ENCODE results near the gene ERC1.

Gene ERC1

GRCh38 chr12:1517007-1517406, 526.0 kb downstream of the ERC1 start:
- no peak for TF ChIP-seq GATA3 (IDR thresholded peaks at IDR 0.05; ENCODE audit: low read depth, low read length)
- TF ChIP-seq GATA2 (IDR thresholded peaks at IDR 0.05; ENCODE audit: low read depth, low read length) = no peak

DNA sequence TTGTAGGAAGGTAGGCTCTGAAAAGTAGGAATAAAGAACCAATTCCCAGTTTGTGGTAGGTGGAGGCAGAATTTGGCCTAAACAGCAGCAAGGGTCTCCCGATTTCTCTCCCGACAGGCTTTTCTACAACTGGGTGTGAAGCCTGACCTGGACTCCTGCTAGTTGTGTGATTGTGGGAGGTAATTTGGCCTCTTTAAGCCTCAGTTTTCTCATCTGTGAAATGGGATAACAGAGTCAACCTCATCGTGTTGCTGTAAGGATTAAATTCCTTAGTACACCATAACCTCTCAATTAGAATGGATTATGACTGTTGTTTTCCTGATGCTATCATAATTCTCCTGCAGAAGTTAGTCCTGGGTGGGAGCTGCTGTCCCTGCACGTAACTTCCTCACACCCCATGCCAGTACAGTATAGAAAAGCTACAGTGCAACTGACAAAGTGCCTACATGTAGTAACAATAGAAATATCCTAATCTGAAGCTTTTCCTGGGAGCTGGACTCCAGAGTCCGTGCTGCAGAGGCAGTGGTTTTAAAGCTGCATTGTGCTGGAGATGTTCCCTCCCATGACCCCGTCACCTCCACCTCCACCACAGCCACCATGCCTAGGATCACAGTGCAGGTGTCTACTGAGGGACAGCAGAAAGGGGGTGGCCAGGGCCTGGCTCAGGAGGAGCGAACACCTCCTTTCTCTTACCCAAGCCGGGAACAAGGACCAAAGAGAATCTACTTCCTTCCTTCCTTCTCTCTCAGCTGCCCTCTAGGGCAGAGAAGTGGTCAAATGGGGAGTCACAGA, 526.9 kb downstream of the ERC1 start:
- TF ChIP-seq GATA3 (IDR thresholded peaks at IDR 0.05; ENCODE audit: low read depth, low read length) (no peak), GATA2 (IDR thresholded peaks at IDR 0.05; ENCODE audit: low read depth, low read length) (no peak)

- no peak for TF ChIP-seq GATA3 (IDR thresholded peaks at IDR 0.05; ENCODE audit: low read depth, low read length)
- no peak for TF ChIP-seq GATA2 (IDR thresholded peaks at IDR 0.05; ENCODE audit: low read depth, low read length)
Observed at GRCh38 chr12:1518591-1519516, 527.8 kb downstream of the ERC1 start.

DNA sequence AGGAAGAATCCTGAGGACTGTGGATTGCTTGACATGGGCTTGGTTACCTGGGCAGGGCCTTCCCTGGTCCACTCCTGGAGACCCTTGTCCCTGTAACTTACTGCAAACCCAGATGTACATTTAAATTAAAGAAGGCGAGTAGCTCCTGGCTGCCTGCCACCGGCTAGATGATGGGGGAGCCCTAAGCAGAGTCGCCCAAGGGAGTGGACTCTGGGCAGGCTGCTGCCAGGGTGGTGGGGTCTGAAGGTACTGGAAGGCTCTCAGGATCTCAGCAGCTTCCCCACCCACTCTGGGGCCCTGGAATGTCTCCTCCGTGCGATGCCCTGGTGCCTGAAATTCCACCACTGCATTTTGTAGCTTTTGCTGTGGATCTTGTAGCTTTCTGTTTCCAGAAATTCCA, 528.6 kb downstream of the ERC1 start:
- TF ChIP-seq GATA2 (IDR thresholded peaks at IDR 0.05; ENCODE audit: low read depth, low read length) (no peak), GATA3 (IDR thresholded peaks at IDR 0.05; ENCODE audit: low read depth, low read length) (no peak)

- no peak for TF ChIP-seq GATA2 (IDR thresholded peaks at IDR 0.05; ENCODE audit: low read depth, low read length)
- no peak for TF ChIP-seq GATA3 (IDR thresholded peaks at IDR 0.05; ENCODE audit: low read depth, low read length)
Observed at GRCh38 chr12:1523046-1523445, 532.0 kb downstream of the ERC1 start.

- TF ChIP-seq GATA2 (IDR thresholded peaks at IDR 0.05; ENCODE audit: low read depth, low read length) = no peak
- TF ChIP-seq GATA3 (IDR thresholded peaks at IDR 0.05; ENCODE audit: low read depth, low read length) = no peak
Observed at GRCh38 chr12:1523558-1524050, 532.6 kb downstream of the ERC1 start.

DNA sequence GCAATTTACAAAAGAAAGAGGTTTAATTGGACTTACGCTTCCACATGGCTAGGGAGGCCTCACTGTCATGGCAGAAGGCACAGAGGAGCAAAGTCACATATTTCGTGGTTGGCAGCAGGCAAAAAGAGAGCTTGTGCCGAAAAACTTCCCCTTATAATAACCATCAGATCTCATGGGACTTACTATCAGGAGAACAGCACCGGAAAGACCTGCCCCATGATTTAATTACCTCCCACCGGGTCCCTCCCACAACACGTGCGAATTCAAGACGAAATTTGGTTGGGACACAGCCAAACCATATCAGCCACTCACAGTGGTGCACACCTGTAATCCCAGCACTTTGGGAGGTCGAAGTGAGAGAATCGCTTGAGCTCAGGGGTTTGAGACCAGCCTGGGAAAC, 534.8 kb downstream of the ERC1 start:
- TF ChIP-seq GATA2 (IDR thresholded peaks at IDR 0.05; ENCODE audit: low read depth, low read length) = no peak
- no peak for TF ChIP-seq GATA3 (IDR thresholded peaks at IDR 0.05; ENCODE audit: low read depth, low read length)

GRCh38 chr12:1527789-1528188, 536.8 kb downstream of the ERC1 start:
- TF ChIP-seq GATA2 (IDR thresholded peaks at IDR 0.05; ENCODE audit: low read depth, low read length) = no peak
- no peak for TF ChIP-seq GATA3 (IDR thresholded peaks at IDR 0.05; ENCODE audit: low read depth, low read length)

DNA sequence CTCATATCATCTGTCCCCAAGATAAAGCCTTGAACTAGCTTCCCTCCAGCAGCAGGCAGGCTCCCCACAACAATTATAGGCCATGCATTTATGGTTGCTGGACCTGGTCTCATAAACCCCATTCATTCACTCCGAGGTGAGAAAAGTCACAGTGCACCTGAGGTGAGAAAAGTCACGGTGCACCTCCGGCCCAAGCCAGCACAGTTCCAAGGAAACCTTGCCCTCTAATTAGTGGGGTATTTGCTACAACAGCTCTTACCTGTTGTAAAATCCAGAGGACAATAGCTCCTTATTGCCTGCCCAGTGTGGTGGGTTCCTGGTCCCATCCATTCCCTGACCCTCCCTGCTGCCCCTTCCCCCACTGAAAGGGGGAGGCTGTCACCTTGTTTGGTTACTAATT, 537.8 kb downstream of the ERC1 start:
- TF ChIP-seq GATA3 (IDR thresholded peaks at IDR 0.05; ENCODE audit: low read depth, low read length) = no peak
- no peak for TF ChIP-seq GATA2 (IDR thresholded peaks at IDR 0.05; ENCODE audit: low read depth, low read length)

DNA sequence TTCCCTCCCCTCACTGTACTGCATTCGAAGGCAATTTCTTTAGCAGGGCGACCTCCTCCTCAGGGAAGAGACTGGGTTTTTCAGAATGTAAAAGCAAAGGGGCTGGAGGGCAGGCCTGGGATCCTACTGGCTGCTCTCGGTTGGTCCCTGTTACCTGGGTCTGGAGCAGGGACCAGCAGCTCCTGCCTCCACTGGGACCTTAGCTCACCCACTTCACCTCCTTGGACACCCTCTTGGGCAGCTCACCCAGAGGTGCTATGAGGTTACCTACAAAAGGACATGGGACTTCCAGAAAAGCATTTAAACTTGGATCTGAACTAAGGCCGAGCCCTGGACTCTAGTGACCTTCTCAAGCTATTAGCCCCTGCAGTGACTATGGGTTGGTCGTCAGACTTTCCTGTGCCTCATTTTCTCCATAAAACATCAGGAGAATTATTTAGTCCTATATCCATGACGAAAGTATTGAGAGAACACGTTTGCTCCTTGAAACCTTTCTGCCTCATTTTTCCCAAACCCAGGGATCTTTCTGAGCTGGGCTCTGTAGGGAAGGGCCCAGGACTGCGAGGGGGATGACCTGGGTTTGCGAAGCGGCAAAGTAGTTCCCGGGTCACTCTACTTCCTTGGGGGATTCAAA, 538.3 kb downstream of the ERC1 start:
- TF ChIP-seq GATA2 (IDR thresholded peaks at IDR 0.05; ENCODE audit: low read depth, low read length) = no peak
- no peak for TF ChIP-seq GATA3 (IDR thresholded peaks at IDR 0.05; ENCODE audit: low read depth, low read length)

GRCh38 chr12:1529862-1530591, 539.0 kb downstream of the ERC1 start:
- TF ChIP-seq GATA2 (IDR thresholded peaks at IDR 0.05; ENCODE audit: low read depth, low read length) (no peak), GATA3 (IDR thresholded peaks at IDR 0.05; ENCODE audit: low read depth, low read length) (no peak)

DNA sequence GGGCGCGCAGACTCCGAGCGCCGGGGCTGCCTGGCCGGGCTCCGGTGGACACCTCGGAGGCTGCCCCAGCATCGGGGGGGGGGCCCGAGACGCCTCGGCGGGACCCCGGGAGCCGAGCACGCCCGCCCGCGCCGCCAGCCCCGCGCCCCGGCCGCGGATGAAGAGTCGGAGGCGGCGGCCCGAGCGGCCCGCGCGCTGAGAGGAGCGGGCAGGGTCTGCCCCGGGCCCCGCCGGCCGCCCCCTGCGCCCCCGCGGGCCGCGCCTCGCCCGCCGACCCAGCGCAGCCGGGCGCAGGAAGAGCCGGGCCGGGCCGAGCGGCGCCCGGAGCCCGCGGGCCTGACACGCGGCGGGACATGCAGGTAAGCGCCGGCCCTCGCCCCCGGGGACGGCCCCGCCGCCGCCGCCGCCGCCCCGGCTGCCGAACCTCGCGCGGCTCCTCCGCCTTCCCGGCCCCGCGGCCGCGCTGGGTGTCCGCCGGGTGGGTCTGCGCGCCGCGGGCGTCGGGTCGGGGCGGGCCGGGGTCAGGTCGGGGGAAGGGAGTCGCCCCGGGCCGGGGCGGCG, 539.6 kb downstream of the ERC1 start:
- no peak for TF ChIP-seq GATA3 (IDR thresholded peaks at IDR 0.05; ENCODE audit: low read depth, low read length)
- no peak for TF ChIP-seq GATA2 (IDR thresholded peaks at IDR 0.05; ENCODE audit: low read depth, low read length)

DNA sequence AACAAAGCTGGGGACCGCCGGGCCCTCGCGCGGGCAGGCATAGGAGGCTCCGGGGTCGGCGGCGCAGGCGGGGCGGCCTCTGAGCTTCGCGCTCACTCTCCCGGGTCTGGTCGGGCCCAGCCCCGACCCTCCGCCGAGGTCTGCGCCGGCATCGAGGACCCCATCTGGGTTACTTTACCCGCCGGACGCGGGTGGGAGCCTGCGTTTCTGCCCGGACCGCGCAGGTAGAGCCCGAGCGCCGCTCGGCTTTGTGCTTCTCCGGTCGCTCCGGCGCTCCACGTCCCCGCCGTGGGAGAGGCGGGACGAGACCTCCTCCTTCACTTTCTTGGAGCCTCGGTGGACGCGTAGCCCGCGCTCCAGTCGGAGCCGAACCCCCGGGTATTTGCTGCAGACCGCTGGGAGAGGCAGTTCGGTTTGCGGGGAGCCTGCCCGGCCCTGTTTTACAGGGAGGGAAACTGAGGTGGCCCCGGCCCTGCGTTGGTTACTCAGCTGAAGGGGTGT, 540.2 kb downstream of the ERC1 start:
- no peak for TF ChIP-seq GATA2 (IDR thresholded peaks at IDR 0.05; ENCODE audit: low read depth, low read length)
- no peak for TF ChIP-seq GATA3 (IDR thresholded peaks at IDR 0.05; ENCODE audit: low read depth, low read length)
